Fibroblast of lung (primary cell): Measurements from ENCODE around the gene AVPI1.

Source experiments
- EZH2 ChIP-seq: IDR thresholded peaks from 2 replicates; pipeline ENCODE4 v1.5.1; 2012; ENCODE audit warnings: low read length, control low read depth, mild to moderate bottlenecking; ENCODE audit errors: missing control alignments
- TF ChIP-seq, protein P1 (sequence below), 2 donors: IDR thresholded peaks in 1 of 2; conservative IDR thresholded peaks in 1 of 2; 1 replicate in 1 of 2; 2 replicates in 1 of 2; pipeline ENCODE4 v1.5.1; 2011 to 2012; ENCODE audit warnings: low read length in 2 of 2, control low read depth in 1 of 2, inconsistent platforms in 1 of 2, low read depth in 1 of 2, mild to moderate bottlenecking in 1 of 2

DNA sequence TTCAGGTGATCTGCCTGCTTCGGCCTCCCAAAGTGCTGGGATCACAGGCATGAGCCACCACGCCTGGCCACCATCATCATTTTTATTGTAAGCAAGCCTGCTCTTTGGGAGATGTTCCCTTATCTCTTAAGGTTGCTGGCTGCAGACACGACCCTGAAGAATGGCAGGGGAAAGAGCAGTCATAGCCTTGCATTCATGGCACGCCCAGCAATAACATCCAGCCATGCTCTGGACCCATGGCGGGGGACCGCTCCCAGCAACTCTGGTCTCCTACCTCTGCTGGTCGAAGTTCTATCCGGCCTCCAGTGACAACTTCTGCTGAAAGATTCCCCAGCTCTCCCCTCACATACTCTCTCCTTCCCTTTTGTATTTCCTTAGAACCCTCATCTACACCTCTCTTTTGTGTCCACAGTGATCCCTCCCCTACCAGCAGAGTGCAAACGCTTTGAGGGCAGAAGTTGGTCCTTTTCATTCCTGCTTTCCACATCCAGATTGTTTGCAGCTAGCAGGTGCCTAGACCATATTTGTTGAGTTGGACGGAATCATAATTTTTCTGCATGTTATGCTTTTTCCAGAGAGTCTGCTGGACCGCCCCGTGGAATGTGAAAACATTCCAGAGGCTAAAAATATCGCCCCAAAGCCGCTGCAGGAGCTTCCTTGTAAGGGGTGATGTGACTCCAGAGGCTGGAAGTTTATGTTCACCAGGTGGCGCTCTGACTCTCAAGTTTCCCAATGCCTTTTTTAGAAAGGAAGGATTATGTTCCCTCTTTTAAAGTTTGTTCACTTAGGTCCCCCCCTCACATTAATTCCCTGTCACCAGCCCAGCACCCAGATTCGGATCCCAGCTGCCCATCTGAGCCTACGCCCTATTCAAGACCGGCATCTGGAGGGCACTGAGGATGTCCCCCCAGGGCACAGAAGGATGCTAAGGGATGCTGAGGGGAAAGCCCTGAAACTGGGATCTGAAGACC is 22.2 kb upstream of the AVPI1 start:
- TF ChIP-seq, protein P1, sequence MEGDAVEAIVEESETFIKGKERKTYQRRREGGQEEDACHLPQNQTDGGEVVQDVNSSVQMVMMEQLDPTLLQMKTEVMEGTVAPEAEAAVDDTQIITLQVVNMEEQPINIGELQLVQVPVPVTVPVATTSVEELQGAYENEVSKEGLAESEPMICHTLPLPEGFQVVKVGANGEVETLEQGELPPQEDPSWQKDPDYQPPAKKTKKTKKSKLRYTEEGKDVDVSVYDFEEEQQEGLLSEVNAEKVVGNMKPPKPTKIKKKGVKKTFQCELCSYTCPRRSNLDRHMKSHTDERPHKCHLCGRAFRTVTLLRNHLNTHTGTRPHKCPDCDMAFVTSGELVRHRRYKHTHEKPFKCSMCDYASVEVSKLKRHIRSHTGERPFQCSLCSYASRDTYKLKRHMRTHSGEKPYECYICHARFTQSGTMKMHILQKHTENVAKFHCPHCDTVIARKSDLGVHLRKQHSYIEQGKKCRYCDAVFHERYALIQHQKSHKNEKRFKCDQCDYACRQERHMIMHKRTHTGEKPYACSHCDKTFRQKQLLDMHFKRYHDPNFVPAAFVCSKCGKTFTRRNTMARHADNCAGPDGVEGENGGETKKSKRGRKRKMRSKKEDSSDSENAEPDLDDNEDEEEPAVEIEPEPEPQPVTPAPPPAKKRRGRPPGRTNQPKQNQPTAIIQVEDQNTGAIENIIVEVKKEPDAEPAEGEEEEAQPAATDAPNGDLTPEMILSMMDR (conservative IDR thresholded peaks at IDR 0.05 in 1 of 2, IDR thresholded peaks at IDR 0.05 in 1 of 2; ENCODE audit: low read depth in 1 of 2, low read length in 2 of 2), result peak; percentile 73 to 80
- no peak for TF ChIP-seq EZH2
